Suppressor macrophage treated with lipopolysaccharide for 1 hour (primary cell): Measurements from ENCODE around the gene AGO1.
"Not testable (repeated sequence)": the region's sequence is repeated elsewhere in the genome, so short reads cannot be mapped to it uniquely, and the experiment has no call there.

Source experiments
- DNase-seq, 3 donors: peaks; one replicate each; pipeline ENCODE4 v3.0.0-alpha.2; 2020 to 2022

Gene AGO1

GRCh38 chr1:35869245-35869950 lies 13.6 kb upstream of the AGO1 start:
- DNase-seq, result not testable (repeated sequence)

DNA sequence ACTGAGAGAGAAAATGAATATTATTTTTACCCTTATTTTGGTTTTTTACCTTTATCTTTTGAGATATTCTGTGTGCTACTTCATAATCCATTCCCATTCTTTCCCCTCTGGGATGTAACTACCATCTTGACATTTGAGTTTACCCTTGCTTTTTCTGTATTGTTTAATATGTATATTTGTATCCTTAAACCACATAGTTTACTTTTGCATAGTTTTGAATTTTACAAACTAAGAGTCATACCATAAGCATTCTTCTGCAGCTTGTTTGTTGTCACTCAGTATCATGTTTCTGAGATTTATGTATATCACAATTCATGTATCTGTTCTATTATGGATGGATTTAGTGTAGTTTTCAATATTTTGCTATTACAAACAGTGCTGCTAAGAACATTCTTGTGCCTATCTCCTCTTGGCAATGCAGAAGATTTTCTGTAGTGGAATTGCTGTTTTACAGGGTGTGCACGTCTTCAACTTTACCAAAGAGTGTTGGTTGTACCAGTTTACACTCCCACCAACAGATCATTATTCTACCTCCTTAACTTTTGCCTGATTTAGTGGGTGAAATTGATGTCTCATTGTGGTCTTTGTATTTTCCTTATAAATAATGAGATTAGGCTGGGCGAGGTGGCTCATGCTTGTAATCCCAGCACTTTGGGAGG lies 12.2 kb upstream of the AGO1 start:
- no peak for DNase-seq

GRCh38 chr1:35873243-35873750 lies 9.7 kb upstream of the AGO1 start:
- peak; percentile 22 to 54 (median 30) for DNase-seq

DNA sequence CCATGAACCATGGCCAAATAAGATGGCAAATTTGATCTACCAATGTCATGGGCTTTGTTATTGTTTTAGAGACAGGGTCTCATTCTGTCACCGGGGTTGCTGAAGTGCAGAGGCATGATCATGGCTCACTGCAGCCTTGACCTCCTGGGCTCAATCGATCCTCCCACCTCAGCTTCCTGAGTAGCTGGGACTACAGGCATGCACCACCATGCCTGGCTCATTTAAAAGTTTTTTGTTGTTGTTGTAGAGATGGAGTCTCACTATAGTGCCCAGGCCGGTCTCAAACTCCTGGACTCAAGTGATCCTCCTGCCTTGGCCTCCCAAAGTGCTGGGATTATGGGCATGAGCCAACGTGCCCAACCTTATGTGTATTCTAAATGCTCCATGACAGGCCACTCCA lies 8.9 kb upstream of the AGO1 start:
- DNase-seq, result not testable (repeated sequence)

- DNase-seq, result no peak
Measured at GRCh38 chr1:35876988-35877387, 6.0 kb upstream of the AGO1 start.

GRCh38 chr1:35881850-35882273 lies 1.1 kb upstream of the AGO1 start:
- no peak for DNase-seq

DNA sequence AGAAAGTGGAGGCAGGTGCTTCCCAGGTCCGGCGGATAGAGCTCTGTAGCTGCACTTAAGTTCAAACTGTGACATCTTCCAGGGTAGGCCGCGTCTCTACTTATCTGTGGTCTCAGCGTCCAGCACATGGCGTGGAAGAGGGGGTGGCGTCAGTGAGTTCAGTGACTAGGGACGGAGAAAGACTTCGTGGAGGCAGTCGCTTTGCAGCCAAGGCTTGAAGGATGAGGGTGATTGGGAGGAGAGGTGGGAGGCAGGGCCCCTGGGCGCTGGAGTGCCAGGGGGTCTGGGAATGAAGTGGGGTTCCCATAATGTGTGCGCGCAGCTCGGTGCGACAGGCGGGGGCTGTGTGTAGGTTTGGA lies 444 bp upstream of the AGO1 start:
- no peak for DNase-seq

- DNase-seq, result peak; percentile 70 to 88 (median 70)
Measured at GRCh38 chr1:35883635-35884101, 659 bp downstream of the AGO1 start.

GRCh38 chr1:35884934-35885333 lies 1.9 kb downstream of the AGO1 start:
- DNase-seq, result peak in 2 of 3 donors; percentile 20 to 25

DNA sequence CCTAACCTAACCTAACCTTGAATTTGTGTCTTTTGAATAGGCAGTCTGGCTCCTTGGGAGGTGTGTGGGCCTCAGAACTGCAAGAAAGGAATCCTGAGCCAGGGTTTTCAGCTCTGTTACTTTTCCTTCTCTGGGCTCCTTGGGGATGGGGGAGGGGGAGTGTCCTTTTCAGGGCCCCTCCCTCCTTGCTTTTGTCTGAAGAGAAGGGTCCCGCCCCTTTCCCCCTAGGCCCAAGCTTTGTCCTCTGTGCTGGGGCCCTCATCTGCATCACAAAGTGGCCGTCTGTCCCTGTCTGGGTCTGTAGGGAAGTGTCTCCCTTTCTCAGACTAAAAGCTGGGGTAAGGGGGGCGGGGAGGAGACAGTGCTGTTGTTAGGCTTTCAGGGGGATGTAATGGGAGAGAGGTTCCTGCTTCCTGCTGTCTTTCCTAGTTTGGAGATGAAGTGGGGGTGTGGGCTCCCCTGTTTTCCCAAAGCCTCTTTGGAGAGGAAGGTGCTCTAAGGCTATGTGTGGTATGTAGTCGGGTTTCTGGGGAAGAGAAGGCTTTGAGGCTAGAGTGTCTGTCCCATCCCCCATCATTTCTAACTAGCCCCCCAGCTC lies 3.1 kb downstream of the AGO1 start:
- no peak for DNase-seq

DNA sequence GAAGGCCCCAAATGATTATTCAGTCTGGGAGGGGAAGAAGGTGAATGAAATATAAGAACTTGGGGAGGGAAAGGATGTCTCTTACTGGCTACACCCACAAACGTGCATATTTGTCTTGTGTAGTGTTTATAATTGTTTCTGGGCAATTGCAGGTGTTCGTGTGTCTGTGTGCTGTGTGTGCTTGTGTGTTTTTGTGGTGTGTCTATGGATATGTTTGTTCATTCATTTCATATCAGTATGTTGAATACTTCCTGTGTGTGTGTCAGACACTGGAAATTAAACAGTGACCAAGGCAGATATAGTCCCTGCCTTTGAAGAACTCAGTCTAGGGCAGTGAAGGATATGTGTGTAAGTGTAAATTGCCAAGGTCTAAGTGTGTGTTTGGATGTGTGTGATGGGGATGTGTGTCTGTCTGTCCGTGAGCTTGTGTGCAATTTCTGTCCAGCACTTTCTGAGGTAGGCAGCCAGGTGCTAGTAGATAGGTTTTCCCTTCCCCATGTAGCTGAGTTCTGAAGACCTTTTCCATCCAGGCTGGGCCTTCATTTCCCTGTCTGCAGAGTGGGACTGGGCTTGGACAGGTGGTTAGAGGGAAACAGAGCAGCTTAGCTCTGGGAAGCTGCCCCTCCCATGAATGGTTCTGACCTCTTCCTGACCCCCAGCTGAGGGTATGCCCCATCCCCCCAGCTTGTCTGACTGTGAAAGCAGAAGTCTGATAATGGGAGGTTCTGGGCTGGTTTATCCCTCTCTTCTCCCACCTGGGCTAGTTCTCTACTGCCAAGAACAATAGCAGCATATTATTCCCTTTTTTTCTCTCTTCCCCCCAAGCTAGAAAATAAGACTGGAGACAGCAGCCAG lies 3.8 kb downstream of the AGO1 start:
- no peak for DNase-seq

GRCh38 chr1:35887508-35887907 lies 4.5 kb downstream of the AGO1 start:
- DNase-seq, result no peak

- DNase-seq, result no peak
Measured at GRCh38 chr1:35888255-35888654, 5.2 kb downstream of the AGO1 start.

DNA sequence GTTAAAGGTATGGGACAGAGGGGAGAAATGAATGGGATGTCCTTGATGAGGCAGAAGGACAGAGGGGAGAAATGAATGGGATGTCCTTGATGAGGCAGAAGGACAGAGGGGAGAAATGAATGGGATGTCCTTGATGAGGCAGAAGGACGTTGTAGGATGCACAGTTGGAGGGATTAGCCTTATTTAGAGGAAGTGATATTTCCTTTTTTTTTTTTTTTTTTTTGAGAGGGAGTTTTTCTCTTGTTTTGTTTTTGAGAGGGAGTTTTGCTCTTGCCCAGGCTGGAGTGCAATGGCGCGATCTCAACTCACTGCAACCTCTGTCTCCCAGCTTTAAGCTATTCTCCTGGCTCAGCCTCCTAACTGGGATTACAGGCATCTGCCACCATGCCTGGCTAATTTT lies 6.0 kb downstream of the AGO1 start:
- peak; percentile 51 to 75 (median 66) for DNase-seq

DNA sequence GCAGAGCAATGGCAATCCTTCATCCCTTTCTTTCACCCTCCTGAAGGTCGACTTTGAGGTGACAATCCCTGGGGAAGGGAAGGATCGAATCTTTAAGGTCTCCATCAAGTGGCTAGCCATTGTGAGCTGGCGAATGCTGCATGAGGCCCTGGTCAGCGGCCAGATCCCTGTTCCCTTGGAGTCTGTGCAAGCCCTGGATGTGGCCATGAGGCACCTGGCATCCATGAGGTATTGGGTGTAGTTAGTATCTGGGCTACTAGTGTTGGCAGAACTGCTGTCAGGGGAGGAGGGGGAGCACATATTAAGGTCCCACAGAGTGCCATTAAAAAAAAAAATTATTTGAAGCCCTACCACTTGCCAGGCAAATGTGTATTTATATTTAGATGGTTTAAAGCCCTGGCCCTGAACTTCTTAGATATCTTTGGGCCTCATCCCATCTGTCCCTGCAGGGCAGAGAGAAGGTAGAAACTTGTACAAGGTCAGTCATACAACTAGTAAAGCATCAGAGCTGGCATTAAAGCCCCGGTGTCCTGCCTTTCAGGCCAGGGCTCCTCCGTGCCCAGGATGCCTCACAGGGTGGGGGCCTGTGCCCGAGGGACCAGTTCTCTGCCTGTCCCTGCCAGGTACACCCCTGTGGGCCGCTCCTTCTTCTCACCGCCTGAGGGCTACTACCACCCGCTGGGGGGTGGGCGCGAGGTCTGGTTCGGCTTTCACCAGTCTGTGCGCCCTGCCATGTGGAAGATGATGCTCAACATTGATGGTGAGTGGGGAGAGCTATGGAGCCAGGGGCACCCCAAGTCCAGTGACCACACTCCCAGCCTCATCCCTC lies 10.3 kb downstream of the AGO1 start:
- no peak for DNase-seq

DNA sequence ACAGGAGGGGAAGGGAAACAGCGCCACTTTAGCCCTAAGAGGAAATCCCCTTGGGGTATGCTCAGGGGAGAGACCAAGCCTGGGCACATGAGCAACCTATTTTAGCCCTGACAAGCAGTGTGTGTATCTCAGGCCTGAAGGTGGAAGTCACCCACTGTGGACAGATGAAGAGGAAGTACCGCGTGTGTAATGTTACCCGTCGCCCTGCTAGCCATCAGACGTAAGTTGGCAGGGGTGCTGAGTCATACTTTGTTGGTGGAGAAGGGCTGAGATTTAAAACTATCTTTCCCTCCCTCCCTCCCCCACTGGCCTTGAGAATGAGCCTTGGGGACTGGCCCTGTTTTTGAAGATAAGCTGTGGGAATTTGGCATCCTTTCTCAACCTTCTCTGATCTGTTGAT lies 11.2 kb downstream of the AGO1 start:
- peak; percentile 89 to 92 (median 91) for DNase-seq

DNA sequence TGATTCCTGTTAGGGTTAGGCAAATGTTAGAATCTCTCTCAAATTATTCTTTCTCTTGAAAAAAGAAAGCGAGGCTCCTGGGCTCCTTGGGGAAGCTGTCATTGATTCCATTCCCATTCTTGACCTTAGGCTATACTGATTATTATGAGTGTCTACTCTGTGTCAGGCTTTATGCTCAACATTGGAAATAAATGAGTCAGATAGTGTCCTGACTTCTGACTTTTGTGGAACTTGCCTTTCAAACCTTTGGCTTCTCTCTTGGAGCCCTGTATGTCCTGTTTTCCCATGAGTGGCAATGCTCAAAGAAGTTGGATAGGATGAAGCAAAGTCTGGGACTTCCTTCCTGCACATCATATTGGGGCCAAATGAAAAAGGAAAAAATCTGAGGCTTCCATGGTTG lies 11.6 kb downstream of the AGO1 start:
- DNase-seq, result peak; percentile 12 to 51 (median 28)

GRCh38 chr1:35899941-35900340 lies 16.9 kb downstream of the AGO1 start:
- DNase-seq, result no peak

- DNase-seq, result no peak
Measured at GRCh38 chr1:35901235-35901634, 18.2 kb downstream of the AGO1 start.

GRCh38 chr1:35902671-35903070 lies 19.7 kb downstream of the AGO1 start:
- DNase-seq, result no peak

DNA sequence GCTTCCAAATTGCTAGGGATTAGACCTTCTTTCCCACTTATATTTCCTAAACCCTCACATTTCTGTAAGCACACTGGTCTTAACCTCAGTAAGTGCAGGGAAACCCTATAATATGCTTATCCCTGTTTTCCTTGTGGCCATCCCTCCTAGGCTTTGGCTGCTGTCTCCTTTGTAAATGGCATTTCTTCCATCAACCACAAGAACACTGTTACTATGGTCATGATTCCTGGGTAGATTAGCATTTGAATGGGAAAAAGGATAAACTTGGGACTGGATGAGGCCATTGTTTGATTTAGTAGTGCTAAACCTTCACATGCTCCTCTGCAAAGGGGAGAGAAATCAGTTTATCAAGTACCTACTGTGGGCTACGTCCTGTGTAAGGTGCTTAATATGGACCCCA lies 31.7 kb downstream of the AGO1 start:
- no peak for DNase-seq

- DNase-seq, result no peak
Measured at GRCh38 chr1:35915693-35916092, 32.7 kb downstream of the AGO1 start.
